PC-3 (cell line): Measurements from ENCODE around the gene PDLIM7. TPM values are rescaled to one million over a fixed set of nuclear protein-coding genes. Genes with fewer than 3 reads are reported as not detected.
A peak's percentile ranks its signal among the peaks of the same experiment; 100 is the strongest.

ENCODE experiments used
- ATAC-seq: fragments of 200-7000 bp; cut with Tn5 transposase; 2 replicates; pipeline ENCODE4 v1.9.1; 2020; ENCODE audit warnings: mild to moderate bottlenecking, moderate library complexity
- BruUV-seq: library from RNA; stranded (reverse); fragments of 400-500 nt; replicated peaks from 2 replicates; lab custom pipeline; 2021; lab: Mats Ljungman, UMichigan
- CTCF ChIA-PET: fragments of 300-600 bp; sonication (Branson Sonifier 250); formaldehyde crosslinking; loops from one replicate; lab custom pipeline; 2022; ENCODE audit warnings: antibody characterized with exemption; lab: Charles Lee
- POLR2A ChIA-PET: fragments of 300-600 bp; sonication (Branson Sonifier 250); formaldehyde crosslinking; loops from one replicate; lab custom pipeline; 2022; ENCODE audit warnings: antibody characterized with exemption; ENCODE audit not compliant: unreplicated experiment; lab: Charles Lee
- DNase-seq: peaks from one replicate; pipeline ENCODE4 v3.0.0-alpha.2; 2015
- H2AFZ ChIP-seq: fragments of 300-600 bp; sonication (generic); 2 replicates; pipeline ENCODE4 v1.6.0; 2016; ENCODE audit warnings: antibody characterized with exemption, low read length
- H3F3A ChIP-seq: fragments of 300-600 bp; sonication (generic); one replicate; pipeline ENCODE4 v1.6.0; 2017; ENCODE audit warnings: antibody characterized with exemption, low read length, control low read depth, mild to moderate bottlenecking; ENCODE audit not compliant: unreplicated experiment
- H3K27ac ChIP-seq: fragments of 300-600 bp; sonication (generic); 2 replicates; pipeline ENCODE4 v1.5.1; 2016; ENCODE audit warnings: mild to moderate bottlenecking, low read length
- H3K27me3 ChIP-seq: fragments of 300-600 bp; sonication (generic); 2 replicates; pipeline ENCODE4 v1.6.1; 2016; ENCODE audit warnings: low read length, mixed read lengths
- H3K36me3 ChIP-seq: fragments of 300-600 bp; sonication (generic); 2 replicates; pipeline ENCODE4 v1.6.1; 2016; ENCODE audit warnings: low read depth, mixed run types, low read length, mixed read lengths
- H3K4me1 ChIP-seq: fragments of 300-600 bp; sonication (generic); 2 replicates; pipeline ENCODE4 v1.5.1; 2016; ENCODE audit warnings: low read length; ENCODE audit not compliant: insufficient read depth
- H3K4me2 ChIP-seq: fragments of 300-600 bp; sonication (generic); 2 replicates; pipeline ENCODE4 v1.6.0; 2016; ENCODE audit warnings: low read length
- H3K4me3 ChIP-seq: fragments of 300-600 bp; sonication (generic); 2 replicates; pipeline ENCODE4 v1.5.1; 2016; ENCODE audit warnings: mild to moderate bottlenecking, low read length, mixed read lengths
- H3K79me2 ChIP-seq: fragments of 300-600 bp; sonication (generic); 2 replicates; pipeline ENCODE4 v1.6.1; 2017; ENCODE audit warnings: low read length, mixed read lengths
- H3K9ac ChIP-seq: fragments of 300-600 bp; sonication (generic); 2 replicates; pipeline ENCODE4 v1.6.0; 2016; ENCODE audit warnings: mild to moderate bottlenecking, low read length
- H3K9me2 ChIP-seq: fragments of 300-600 bp; sonication (generic); replicated peaks from 2 replicates; pipeline ENCODE4 v1.6.1; 2016; ENCODE audit warnings: mixed run types, low read length, mixed read lengths
- H3K9me3 ChIP-seq: fragments of 300-600 bp; sonication (generic); 2 replicates; pipeline ENCODE4 v1.6.1; 2016; ENCODE audit warnings: low read length, mixed read lengths
- H4K20me1 ChIP-seq: fragments of 300-600 bp; sonication (generic); 2 replicates; pipeline ENCODE4 v1.6.1; 2016; ENCODE audit warnings: low read length, mixed read lengths
- EZH2 ChIP-seq: fragments of 300-600 bp; sonication (generic); IDR thresholded peaks from one replicate; pipeline ENCODE4 v1.6.1; 2017; ENCODE audit warnings: antibody characterized with exemption, mild to moderate bottlenecking, low read length; ENCODE audit not compliant: unreplicated experiment
- EZH2phosphoT487 ChIP-seq: fragments of 300-600 bp; sonication (generic); IDR thresholded peaks from 2 replicates; pipeline ENCODE4 v1.6.1; 2018; ENCODE audit warnings: mild to moderate bottlenecking, antibody characterized with exemption, low read length, borderline replicate concordance
- intact Hi-C: fragments of 100-400 bp; cut with micrococcal nuclease; formaldehyde crosslinking; loops from 2 replicates; pipeline ENCODE4 v1.9.0; 2023
- total RNA-seq: library from RNA; depleted of rRNA; stranded (reverse); fragments of >200 nt; gene quantifications from 2 replicates; pipeline ENCODE4 v1.2.3, GENCODE V29; 2014
- TF ChIP-seq, protein P1 (sequence below): fragments of 300-600 bp; sonication (generic); conservative IDR thresholded peaks from 2 replicates; pipeline ENCODE4 v1.5.1; 2017; ENCODE audit warnings: antibody characterized with exemption, low read depth, mild to moderate bottlenecking, low read length

PDLIM7 gene
- total RNA-seq, 1 experiment from 2014 or later, result 159 TPM

DNA sequence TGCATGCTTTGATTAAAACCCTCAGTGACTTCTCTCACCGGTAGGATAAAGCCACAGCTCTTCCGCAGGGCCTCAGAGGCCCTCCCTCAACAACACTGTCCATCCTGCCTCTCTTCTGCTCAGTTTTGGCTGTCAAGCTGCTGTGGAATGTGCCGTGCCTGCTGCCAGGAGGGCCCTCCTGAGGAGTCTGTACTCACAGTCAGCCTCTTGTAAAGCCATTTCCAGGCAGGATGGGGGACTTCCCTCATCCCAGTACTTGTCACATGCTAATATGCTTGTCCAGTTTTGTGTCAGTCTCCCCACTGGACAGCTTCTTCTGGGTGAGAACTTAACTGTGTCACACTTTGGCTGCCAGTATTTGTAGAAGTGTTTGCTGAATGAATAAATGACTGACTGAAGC is 33.2 kb upstream of the PDLIM7 start:
- intact Hi-C loops, result no loop called here
- DNase-seq, result no peak
- H3K36me3 ChIP-seq, result peaks cover 20% of the 10 kb centered on the region; the same call in 1 of the 2 replicates
- H3K4me3 ChIP-seq, result no peak overlapping the region
- ATAC-seq, result no peak
- no peak overlapping the region for H2AFZ ChIP-seq
- no peaks in the 10 kb centered on the region for H3K9me2 ChIP-seq
- no peak overlapping the region for H3K9ac ChIP-seq
- H3K4me2 ChIP-seq, result no peak overlapping the region
- no peaks in the 10 kb centered on the region for H3K79me2 ChIP-seq
- ChIA-PET CTCF (no interaction called here), POLR2A (no interaction called here)
- H3K4me1 ChIP-seq, result peaks cover 11% of the 10 kb centered on the region
- no peaks in the 10 kb centered on the region for H3K27me3 ChIP-seq
- H3F3A ChIP-seq, result no peaks in the 10 kb centered on the region
- H3K27ac ChIP-seq, result peak overlapping the region; percentile 68; the same call in 1 of the 2 replicates
- no peaks in the 10 kb centered on the region for H4K20me1 ChIP-seq
- TF ChIP-seq, protein P1, sequence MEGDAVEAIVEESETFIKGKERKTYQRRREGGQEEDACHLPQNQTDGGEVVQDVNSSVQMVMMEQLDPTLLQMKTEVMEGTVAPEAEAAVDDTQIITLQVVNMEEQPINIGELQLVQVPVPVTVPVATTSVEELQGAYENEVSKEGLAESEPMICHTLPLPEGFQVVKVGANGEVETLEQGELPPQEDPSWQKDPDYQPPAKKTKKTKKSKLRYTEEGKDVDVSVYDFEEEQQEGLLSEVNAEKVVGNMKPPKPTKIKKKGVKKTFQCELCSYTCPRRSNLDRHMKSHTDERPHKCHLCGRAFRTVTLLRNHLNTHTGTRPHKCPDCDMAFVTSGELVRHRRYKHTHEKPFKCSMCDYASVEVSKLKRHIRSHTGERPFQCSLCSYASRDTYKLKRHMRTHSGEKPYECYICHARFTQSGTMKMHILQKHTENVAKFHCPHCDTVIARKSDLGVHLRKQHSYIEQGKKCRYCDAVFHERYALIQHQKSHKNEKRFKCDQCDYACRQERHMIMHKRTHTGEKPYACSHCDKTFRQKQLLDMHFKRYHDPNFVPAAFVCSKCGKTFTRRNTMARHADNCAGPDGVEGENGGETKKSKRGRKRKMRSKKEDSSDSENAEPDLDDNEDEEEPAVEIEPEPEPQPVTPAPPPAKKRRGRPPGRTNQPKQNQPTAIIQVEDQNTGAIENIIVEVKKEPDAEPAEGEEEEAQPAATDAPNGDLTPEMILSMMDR, result no peak
- TF ChIP-seq EZH2phosphoT487, result no peak
- TF ChIP-seq EZH2, result no peak
- H3K9me3 ChIP-seq, result no peaks in the 10 kb centered on the region
- no TSS peak for BruUV-seq

DNA sequence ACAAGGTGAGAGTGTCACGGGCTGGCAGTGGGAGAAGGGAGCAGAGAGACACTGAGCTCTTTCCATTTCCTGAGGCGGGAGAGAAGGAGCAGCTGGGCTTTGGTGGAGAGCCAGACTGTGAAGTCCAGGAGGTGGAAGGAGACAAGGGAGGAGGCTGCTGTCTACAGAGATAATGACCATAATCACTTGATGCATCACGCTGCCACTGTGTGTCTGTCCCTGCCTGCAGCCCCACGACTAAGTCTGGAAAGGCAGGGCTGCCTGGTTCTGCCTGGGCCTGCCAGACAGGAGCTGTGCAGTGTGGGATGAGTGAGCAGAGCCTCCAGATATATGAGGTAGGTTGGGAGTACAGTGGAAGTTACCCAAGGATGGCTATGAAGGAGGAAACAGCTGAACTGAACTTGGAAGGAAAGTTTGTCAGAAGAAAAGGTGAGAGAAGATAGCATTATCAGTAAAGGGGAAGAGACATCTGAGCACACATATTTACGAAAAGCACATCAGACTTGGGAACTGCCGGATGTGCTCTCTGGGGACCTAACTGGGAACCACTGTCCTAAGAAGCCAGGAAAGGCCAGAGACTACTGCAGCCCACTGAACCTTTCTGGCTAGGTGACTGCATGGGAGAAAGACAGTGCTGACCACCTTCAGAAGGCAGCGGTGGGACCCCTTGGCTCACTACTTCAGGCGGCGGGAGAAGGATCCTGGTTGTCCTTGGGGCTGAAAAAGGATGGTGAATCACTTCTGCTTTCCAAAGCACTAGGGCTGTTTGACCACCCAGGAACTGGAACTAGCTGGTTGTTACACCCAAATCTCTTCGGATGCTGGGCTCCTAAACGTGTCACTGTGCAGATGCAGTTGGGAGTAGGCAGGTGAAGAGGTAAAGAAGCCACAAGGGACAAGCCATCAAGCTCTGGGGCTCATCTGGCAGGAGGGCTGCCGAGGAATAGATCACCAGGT is 32.1 kb upstream of the PDLIM7 start:
- Histone ChIP-seq H3F3A (no peaks in the 10 kb centered on the region), H3K9me3 (no peaks in the 10 kb centered on the region), H3K4me1 (peaks cover 11% of the 10 kb centered on the region), H3K4me2 (no peak overlapping the region), H3K9me2 (no peaks in the 10 kb centered on the region), H4K20me1 (no peaks in the 10 kb centered on the region), H3K79me2 (no peaks in the 10 kb centered on the region), H3K36me3 (peaks cover 14% of the 10 kb centered on the region; the same call in 1 of the 2 replicates), H3K9ac (no peak overlapping the region), H3K4me3 (no peak overlapping the region), H3K27me3 (no peaks in the 10 kb centered on the region), H2AFZ (no peak overlapping the region), H3K27ac (no peak overlapping the region)
- BruUV-seq, result no TSS peak
- intact Hi-C loops, result no loop called here
- POLR2A ChIA-PET, result no interaction called here
- DNase-seq, result no peak
- no peak for ATAC-seq
- TF ChIP-seq, protein P1, result no peak
- TF ChIP-seq EZH2 (no peak), EZH2phosphoT487 (no peak)
- CTCF ChIA-PET, result no interaction called here

DNA sequence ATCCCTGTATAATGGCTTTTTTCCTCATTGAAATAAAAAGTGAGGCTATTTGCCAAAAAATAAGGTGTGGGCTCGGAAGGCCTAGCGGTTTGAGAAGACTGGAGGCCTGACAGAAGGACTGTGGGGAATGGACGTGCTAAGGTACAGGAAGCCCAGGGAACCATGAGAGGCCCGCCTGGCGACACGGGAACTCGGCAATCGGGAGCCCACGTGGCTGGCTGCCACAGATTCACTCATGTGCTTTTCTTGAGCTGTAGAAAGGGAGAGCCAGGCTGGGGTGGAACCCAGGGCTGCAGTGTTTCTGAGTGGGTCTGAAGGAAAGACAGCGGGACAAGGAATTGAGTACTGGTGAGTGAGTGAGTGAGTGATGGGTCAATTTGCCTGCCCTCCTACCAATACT is 31.2 kb upstream of the PDLIM7 start:
- CTCF ChIA-PET, result no interaction called here

More for the DNA sequence above, 31.2 kb upstream of the PDLIM7 start:
- intact Hi-C loops, result no loop called here
- H2AFZ ChIP-seq, result no peak overlapping the region
- no peak overlapping the region for H3K4me3 ChIP-seq
- no peak overlapping the region for H3K27ac ChIP-seq
- no peaks in the 10 kb centered on the region for H4K20me1 ChIP-seq
- H3K4me1 ChIP-seq, result peaks cover 11% of the 10 kb centered on the region
- no TSS peak for BruUV-seq
- ATAC-seq (no peak), DNase-seq (no peak)
- no peak overlapping the region for H3K9ac ChIP-seq
- H3K9me2 ChIP-seq, result no peaks in the 10 kb centered on the region
- no peaks in the 10 kb centered on the region for H3K27me3 ChIP-seq
- H3F3A ChIP-seq, result no peaks in the 10 kb centered on the region
- H3K36me3 ChIP-seq, result peaks cover 10% of the 10 kb centered on the region; the same call in 1 of the 2 replicates
- H3K9me3 ChIP-seq, result no peaks in the 10 kb centered on the region
- TF ChIP-seq, protein P1, result no peak
- TF ChIP-seq EZH2 (no peak), EZH2phosphoT487 (no peak)
- POLR2A ChIA-PET, result interaction anchor here (0.6 kb wide), 1 partner anchor 70 kb away, joined by 4 read pairs; no protein-coding TSS in a partner anchor
- no peaks in the 10 kb centered on the region for H3K79me2 ChIP-seq
- no peak overlapping the region for H3K4me2 ChIP-seq
